SIG-M5 treated with dmso at 0.1 percent for 504 hours (cell line): ENCODE data around the gene TLE5.
A peak's percentile ranks its signal among the peaks of the same experiment; 100 is the strongest.
"Not testable (repeated sequence)": the region's sequence is repeated elsewhere in the genome, so short reads cannot be mapped to it uniquely, and the experiment has no call there.

ENCODE experiments used
- DNase-seq: peaks from one replicate; lab custom pipeline; 2025; ENCODE audit not compliant: unreplicated experiment; lab: John Stamatoyannopoulos, UW

The TLE5 gene

GRCh38 chr19:3045885-3046697 is 16.2 kb downstream of the TLE5 start:
- no peak for DNase-seq

GRCh38 chr19:3045191-3045590 is 17.1 kb downstream of the TLE5 start:
- DNase-seq: no peak

GRCh38 chr19:3042621-3043267 is 19.6 kb downstream of the TLE5 start:
- no peak for DNase-seq

GRCh38 chr19:3041761-3042620 is 20.3 kb downstream of the TLE5 start:
- DNase-seq: no peak

GRCh38 chr19:3041327-3041726 is 21.0 kb downstream of the TLE5 start:
- DNase-seq: no peak

- no peak for DNase-seq
These were observed 22.6 kb downstream of the TLE5 start for GRCh38 chr19:3039641-3040077.

GRCh38 chr19:3039125-3039524 is 23.2 kb downstream of the TLE5 start:
- no peak for DNase-seq

- no peak for DNase-seq
These were observed 24.1 kb downstream of the TLE5 start for GRCh38 chr19:3038214-3038613.

- not testable (repeated sequence) for DNase-seq
These were observed 25.2 kb downstream of the TLE5 start for GRCh38 chr19:3036977-3037544.

- peak; percentile 85 for DNase-seq
These were observed 25.9 kb downstream of the TLE5 start for GRCh38 chr19:3036119-3036976.

- DNase-seq: peak; percentile 96
These were observed 26.7 kb downstream of the TLE5 start for GRCh38 chr19:3035542-3036118.

GRCh38 chr19:3034656-3035541 is 27.4 kb downstream of the TLE5 start:
- DNase-seq: no peak

GRCh38 chr19:3034406-3034655 is 28.0 kb downstream of the TLE5 start:
- DNase-seq: no peak

GRCh38 chr19:3033595-3034405 is 28.5 kb downstream of the TLE5 start:
- DNase-seq: no peak

GRCh38 chr19:3031607-3031867 is 30.8 kb downstream of the TLE5 start:
- no peak for DNase-seq

GRCh38 chr19:3029065-3029923 is 33.0 kb downstream of the TLE5 start, which contains the start of gene TLE2:
TSS of gene TLE2 (minus strand) at chr19:3029280. CDS start at chr19:3028904, 376 bp downstream.
- DNase-seq: no peak

- no peak for DNase-seq
These were observed 33.8 kb downstream of the TLE5 start for GRCh38 chr19:3028305-3029064.
